ENCODE measurements around the gene RNU7-1.

Gene RNU7-1

DNA sequence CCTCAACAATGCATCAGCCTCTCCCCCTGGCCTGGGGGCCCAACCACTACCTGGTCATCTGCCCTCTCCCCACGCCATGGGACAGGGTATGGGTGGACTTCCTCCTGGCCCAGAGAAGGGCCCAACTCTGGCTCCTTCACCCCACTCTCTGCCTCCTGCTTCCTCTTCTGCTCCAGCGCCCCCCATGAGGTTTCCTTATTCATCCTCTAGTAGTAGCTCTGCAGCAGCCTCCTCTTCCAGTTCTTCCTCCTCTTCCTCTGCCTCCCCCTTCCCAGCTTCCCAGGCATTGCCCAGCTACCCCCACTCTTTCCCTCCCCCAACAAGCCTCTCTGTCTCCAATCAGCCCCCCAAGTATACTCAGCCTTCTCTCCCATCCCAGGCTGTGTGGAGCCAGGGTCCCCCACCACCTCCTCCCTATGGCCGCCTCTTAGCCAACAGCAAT lies 7.4 kb upstream of the RNU7-1 start:
- no peak for FAIRE-seq
- DNase-seq (ENCODE audit: extremely low spot score, insufficient read length, low read depth) = no peak

DNA sequence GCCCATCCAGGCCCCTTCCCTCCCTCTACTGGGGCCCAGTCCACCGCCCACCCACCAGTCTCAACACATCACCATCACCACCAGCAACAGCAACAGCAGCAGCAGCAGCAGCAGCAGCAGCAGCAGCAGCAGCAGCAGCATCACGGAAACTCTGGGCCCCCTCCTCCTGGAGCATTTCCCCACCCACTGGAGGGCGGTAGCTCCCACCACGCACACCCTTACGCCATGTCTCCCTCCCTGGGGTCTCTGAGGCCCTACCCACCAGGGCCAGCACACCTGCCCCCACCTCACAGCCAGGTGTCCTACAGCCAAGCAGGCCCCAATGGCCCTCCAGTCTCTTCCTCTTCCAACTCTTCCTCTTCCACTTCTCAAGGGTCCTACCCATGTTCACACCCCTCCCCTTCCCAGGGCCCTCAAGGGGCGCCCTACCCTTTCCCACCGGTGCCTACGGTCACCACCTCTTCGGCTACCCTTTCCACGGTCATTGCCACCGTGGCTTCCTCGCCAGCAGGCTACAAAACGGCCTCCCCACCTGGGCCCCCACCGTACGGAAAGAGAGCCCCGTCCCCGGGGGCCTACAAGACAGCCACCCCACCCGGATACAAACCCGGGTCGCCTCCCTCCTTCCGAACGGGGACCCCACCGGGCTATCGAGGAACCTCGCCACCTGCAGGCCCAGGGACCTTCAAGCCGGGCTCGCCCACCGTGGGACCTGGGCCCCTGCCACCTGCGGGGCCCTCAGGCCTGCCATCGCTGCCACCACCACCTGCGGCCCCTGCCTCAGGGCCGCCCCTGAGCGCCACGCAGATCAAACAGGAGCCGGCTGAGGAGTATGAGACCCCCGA lies 6.8 kb upstream of the RNU7-1 start:
- DNase-seq (ENCODE audit: extremely low spot score, insufficient read length, low read depth) (no peak), FAIRE-seq (peak; percentile 67)

DNA sequence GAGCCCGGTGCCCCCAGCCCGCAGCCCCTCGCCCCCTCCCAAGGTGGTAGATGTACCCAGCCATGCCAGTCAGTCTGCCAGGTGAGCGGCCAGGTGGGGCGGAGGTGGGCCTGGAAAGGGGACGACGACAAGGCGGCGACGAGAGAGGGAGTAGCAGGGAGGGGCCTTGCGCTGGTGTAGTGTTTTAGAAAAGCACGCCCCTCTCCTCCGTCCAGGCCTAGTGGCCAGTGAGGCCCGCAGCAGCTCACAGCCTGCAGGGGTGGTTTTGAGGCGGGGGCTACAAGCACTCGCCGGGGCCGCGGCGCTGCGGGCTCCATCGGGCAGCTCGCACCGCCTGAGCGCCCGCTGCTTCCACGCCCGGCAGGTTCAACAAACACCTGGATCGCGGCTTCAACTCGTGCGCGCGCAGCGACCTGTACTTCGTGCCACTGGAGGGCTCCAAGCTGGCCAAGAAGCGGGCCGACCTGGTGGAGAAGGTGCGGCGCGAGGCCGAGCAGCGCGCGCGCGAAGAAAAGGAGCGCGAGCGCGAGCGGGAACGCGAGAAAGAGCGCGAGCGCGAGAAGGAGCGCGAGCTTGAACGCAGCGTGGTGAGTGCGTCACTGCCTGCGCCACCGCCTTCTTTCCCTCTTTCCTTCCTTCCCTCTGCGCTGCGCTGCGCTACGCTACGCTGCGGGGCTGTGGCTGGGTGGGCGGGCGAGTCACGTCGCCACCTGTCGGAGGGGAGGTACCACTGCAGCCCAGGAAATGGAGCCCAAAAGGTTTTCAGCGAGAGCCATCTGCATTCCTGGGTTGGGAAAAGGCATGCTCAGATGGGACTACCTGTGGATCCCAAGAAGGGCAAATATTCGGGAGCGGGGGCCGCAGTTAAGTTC lies 5.9 kb upstream of the RNU7-1 start:
- FAIRE-seq (peak; percentile 100), DNase-seq (ENCODE audit: extremely low spot score, insufficient read length, low read depth) (no peak)

DNA sequence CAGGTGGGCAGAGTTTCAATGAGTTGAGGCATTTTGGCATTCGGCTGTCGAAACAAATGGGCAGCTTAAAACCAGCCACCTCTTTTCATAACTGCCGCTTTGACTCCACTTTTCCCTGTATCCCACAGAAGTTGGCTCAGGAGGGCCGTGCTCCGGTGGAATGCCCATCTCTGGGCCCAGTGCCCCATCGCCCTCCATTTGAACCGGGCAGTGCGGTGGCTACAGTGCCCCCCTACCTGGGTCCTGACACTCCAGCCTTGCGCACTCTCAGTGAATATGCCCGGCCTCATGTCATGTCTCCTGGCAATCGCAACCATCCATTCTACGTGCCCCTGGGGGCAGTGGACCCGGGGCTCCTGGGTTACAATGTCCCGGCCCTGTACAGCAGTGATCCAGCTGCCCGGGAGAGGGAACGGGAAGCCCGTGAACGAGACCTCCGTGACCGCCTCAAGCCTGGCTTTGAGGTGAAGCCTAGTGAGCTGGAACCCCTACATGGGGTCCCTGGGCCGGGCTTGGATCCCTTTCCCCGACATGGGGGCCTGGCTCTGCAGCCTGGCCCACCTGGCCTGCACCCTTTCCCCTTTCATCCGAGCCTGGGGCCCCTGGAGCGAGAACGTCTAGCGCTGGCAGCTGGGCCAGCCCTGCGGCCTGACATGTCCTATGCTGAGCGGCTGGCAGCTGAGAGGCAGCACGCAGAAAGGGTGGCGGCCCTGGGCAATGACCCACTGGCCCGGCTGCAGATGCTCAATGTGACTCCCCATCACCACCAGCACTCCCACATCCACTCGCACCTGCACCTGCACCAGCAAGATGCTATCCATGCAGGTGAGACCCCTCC lies 5.0 kb upstream of the RNU7-1 start:
- DNase-seq (ENCODE audit: extremely low spot score, insufficient read length, low read depth) = no peak
- FAIRE-seq = no peak

DNA sequence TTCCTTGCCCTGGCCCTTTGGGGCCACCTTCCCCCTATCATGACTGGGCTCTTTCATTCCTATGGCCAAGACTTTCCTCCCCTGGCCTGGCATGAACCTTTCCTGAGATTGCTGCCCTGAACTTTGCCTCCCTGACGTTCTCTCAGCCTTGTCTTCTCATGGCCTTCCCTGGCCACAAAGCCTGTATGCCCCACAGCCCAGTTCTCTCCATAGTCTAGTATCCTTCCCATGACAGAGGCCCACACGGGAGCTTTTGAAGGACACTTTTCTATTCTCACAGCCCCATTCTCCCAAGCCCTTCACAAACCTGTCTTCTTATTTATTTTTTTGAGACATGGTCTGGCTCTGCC lies 4.5 kb upstream of the RNU7-1 start:
- FAIRE-seq (no peak), DNase-seq (ENCODE audit: extremely low spot score, insufficient read length, low read depth) (no peak)

DNA sequence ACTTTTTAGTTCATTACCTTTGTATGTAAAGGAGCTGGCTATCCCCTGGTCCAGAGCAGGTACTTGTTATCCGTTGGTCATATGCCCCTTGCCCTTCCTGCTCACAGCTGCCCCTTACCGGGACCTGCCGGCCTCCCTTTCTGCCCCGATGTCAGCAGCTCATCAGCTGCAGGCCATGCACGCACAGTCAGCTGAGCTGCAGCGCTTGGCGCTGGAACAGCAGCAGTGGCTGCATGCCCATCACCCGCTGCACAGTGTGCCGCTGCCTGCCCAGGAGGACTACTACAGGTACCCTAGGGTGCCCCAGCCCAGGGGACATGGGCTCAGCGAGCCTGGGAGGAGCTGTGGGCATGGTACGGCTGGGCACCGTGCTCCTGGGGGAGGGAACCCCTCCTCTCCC lies 2.3 kb upstream of the RNU7-1 start:
- DNase-seq (ENCODE audit: extremely low spot score, insufficient read length, low read depth) (no peak), FAIRE-seq (no peak)

DNA sequence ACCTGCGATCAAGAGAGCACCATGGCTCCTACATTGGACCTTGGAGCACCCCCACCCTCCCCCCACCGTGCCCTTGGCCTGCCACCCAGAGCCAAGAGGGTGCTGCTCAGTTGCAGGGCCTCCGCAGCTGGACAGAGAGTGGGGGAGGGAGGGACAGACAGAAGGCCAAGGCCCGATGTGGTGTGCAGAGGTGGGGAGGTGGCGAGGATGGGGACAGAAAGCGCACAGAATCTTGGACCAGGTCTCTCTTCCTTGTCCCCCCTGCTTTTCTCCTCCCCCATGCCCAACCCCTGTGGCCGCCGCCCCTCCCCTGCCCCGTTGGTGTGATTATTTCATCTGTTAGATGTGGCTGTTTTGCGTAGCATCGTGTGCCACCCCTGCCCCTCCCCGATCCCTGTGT lies 1.8 kb upstream of the RNU7-1 start:
- FAIRE-seq (no peak), DNase-seq (ENCODE audit: extremely low spot score, insufficient read length, low read depth) (no peak)

DNA sequence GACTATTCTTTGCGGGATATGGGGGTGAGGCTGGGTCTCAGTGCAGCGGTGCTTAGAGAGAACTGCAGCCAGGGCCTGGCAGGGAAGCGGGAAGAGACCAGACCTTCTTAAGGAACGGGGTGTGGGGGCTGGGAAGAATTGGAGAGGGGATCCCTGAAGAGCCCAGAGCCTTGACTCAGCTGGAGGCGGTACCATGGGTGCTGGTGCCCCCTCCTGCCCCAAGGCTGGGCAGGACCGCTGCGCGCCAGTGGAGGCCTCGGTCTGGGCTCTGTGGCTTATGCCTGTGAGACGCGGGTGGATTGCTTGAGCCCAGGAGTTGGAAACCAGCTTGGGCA lies 1.3 kb upstream of the RNU7-1 start:
- no peak for FAIRE-seq

DNA sequence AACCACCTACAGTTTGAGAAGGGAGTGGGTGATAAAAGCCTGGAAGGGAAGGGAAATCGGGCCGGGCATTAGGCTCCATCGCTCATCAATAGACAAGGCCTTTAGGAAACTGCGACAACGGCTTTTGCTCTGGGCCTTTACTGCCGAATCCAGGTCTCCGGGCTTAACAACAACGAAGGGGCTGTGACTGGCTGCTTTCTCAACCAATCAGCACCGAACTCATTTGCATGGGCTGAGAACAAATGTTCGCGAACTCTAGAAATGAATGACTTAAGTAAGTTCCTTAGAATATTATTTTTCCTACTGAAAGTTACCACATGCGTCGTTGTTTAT lies 261 bp upstream of the RNU7-1 start:
- no peak for DNase-seq (ENCODE audit: extremely low spot score, insufficient read length, low read depth)
- FAIRE-seq = peak; percentile 87

More for the DNA sequence above, 1.3 kb upstream of the RNU7-1 start:
- DNase-seq (ENCODE audit: extremely low spot score, insufficient read length, low read depth) = no peak

DNA sequence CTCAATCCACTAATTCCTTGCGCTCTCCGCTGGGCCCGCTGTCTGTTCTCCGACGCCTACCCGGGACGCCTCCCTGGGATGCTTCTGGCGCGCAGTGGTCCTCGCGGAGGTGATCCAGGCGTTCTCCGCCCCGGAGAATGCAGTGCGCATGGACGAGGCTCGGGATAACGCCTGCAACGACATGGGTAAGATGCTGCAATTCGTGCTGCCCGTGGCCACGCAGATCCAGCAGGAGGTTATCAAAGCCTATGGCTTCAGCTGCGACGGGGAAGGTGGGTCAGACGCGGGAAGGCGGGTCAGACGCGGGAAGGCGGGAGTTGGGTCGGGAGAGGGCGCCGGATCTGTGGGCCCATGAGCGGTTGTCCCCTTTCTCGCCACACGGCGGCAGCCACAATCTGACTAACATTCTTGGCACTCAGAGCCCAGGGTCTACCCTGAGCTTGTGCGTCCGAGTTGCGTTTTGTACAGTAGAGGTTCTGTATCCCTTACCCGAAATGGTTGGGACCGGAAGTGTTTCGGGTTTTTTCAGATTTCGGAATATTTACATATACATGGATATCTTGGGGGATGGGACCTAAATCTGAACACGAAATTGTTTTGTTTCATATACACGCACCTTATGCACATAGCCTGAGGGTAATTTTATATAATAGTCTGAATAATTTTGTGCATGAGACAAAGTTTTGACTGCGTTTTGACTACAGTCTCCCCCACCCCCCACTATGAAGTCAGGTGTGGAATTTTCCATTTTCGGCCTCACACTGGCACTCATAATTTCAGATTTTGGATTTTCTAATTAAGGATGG lies 968 bp downstream of the RNU7-1 start:
- DNase-seq (ENCODE audit: extremely low spot score, insufficient read length, low read depth) = no peak
- FAIRE-seq = peak; percentile 90

DNA sequence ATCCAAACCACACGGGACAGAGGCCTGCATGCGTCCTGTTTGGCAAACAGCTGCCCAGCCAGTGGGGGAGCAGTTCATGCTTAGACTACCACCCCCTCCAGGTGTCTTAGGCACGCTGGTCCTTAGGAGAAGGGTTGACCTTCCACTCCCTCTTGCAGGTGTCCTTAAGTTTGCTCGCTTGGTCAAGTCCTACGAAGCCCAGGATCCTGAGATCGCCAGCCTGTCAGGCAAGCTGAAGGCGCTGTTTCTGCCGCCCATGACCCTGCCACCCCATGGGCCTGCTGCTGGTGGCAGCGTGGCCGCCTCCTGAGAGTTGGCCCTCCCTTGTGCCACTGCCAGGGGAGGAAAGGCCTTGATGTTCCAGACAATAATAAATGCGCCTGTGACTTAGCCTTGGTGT lies 2.0 kb downstream of the RNU7-1 start:
- FAIRE-seq = no peak
- DNase-seq (ENCODE audit: extremely low spot score, insufficient read length, low read depth) = no peak

DNA sequence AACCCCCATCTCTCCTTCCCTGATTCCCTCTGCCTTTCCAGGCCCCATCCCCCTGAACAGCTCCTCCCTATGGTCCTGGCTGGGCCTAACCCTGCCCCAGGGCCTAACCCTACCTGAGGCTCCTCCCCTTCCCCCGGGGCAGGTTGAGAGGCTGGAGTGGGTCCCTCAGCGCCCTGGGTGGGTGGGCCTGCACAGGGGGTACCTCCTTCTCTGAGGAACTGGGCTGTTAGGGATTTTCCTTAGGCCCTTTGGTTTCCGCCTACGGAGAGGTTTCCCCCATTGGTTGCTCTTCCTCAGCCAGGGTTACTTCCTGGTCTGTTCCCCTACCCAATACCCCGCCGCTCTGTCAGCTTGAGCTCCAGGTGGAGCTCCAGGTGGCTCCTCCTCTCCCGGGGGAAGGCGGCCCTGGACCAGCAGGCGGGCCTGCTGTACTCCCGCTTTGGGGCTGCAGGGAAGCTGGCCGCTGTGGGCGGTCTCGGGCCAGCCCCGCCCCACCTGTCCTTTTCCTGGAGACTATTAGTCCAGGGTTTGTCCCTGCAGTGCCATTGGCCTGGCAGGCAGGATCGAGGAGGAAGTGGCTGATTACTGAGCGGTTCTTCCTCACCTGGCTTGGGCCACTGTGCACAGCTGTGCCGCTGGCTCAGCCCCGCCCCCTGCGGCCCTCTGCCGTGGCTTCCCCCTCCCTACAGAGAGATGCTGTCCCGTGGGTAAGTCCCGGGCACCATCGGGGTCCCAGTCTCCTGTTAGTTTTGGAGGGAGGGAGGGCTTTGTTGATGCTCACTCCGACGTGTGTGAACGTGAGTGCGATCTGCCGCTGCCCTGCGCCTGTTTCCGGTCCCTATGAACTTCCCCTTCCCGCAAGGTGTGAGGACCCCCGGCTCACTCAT lies 2.7 kb downstream of the RNU7-1 start:
- peak; percentile 89 for FAIRE-seq

DNA sequence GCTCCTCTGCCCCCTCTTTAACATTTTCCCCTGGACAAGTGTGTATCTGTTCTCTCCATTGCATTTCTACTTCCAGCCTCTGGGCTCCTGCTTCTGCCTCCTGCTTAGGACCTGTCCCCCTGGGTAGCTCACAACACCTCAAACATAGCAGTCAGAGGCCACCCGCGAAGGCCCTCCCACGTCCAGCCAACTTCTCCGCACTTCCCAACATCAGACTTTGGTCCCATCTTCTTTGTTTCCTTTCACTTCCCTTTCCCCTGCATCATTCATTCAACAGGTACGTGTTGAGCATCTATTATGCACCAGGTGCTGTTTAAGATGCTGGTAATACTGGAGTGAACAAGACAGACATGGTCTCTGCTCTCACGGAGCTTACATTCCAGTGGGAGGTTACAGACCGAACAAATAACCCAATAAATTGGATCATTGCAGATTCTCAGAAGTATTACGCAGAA lies 3.3 kb downstream of the RNU7-1 start:
- FAIRE-seq (no peak), DNase-seq (ENCODE audit: extremely low spot score, insufficient read length, low read depth) (no peak)

More for the DNA sequence above, 2.7 kb downstream of the RNU7-1 start:
- no peak for DNase-seq (ENCODE audit: extremely low spot score, insufficient read length, low read depth)

DNA sequence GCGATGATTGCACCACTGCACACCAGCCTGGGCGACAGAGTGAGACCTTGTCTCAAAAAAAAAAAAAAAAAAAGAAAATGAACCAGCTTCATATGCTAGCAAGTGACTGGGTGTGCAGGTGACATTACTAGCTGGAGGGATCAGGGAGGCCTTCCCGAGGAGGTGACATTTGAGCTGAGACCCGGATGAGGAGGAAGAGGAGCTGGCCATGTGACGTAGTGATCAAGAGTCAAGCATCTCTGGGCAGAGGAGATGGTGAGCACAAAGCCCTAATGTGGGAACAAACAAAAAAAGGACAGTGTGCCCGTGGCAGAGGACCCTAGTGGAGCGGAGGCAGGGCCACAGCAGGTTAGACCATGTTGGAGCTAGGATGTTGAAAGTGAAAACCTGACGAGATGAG lies 4.0 kb downstream of the RNU7-1 start:
- no peak for DNase-seq (ENCODE audit: extremely low spot score, insufficient read length, low read depth)
- FAIRE-seq = no peak

DNA sequence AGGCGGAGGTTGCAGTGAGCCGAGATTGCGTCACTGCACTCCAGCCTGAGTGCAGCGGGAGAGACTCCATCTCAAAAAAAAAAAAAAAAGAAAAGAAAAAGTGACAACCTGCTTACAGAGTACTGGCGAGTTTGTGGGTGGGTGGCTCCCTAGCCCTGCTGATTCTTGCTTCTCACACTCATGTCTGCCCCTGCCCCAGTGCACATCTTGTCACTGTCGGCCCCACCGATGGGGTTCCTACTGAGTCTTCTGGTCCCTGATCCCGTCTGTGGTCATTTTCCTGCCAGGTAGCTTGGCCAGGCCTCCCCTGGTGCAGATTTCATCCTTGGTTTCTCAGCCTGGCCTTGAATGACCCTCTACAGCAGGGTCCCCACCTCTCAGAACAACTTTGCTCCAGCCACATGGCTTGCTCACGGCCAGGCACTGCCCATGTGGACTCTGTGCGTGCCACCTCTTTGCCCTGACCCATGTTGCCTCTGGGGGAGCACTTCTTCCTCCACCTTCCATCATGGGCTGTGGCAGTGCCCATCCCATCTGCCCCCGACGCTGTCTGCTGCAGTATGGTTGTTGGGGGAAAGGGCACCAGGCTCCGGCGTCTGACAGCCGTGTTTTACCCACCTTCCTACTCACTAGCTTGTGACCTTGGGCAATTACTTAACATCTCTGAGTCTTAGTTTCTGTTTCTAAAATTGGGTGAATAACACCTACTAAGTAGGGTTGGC lies 5.4 kb downstream of the RNU7-1 start:
- FAIRE-seq (peak; percentile 89), DNase-seq (ENCODE audit: extremely low spot score, insufficient read length, low read depth) (no peak)

DNA sequence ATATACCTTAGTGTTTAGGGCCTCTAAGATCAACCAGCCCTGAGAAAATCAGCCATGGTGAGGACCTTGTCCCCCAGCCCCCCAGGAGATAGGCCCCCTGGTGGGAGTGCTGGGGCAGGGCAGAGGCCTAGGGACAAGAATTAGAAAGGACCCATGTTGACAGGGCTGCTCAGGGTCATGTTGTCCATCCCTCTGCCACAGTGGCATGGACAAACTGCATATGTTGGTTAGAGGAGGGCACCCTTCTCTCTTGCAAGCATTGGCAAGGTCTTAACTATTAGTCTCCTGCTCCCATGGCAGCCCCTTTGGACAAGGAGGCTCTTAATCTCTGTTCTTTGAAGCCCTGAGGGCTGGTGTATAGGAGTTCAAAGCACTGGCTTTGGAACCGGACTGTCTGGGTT lies 6.8 kb downstream of the RNU7-1 start:
- FAIRE-seq (peak; percentile 75), DNase-seq (ENCODE audit: extremely low spot score, insufficient read length, low read depth) (no peak)

DNA sequence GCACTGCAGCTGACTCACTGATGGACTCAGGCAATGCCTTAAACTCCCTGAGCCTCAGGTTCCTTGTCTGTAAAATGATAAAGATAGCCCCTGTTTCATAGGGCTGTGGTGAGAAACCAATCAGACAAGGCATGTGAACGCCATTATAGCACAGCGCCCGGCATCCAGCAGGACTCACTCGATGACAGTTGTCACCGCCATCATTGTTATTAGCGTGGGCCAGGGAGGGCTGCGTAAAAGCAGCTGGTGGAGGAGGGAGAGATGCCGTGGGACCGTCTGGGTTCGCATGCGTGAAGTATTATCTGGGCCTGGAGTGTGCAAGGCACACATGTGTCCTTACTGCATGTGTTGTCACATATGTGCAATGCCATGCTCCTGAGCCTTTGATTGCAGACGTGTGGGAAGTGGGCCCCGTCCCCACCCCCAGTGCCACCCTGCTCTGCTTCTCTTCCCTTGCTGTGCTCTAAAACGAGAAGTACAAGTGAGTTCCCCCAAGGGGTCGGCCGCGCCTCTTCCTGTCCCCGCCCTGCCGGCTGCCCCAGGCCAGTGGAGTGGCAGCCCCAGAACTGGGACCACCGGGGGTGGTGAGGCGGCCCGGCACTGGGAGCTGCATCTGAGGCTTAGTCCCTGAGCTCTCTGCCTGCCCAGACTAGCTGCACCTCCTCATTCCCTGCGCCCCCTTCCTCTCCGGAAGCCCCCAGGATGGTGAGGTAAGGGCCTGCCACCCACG lies 7.4 kb downstream of the RNU7-1 start, which contains the start of gene PTPN6:
PTPN6 (plus strand) TSS at position 546 of the 730 bp plus-strand sequence; CDS start at position 703, 157 bp downstream.
- peak; percentile 91 for FAIRE-seq
- DNase-seq (ENCODE audit: extremely low spot score, insufficient read length, low read depth) = no peak

Measured in GM18507 (cell line).